ENCODE measurements around the gene FAM20A. TPM values are rescaled to one million over a fixed set of nuclear protein-coding genes. Genes with fewer than 3 reads are reported as not detected.
"Not testable (repeated sequence)": the region's sequence is repeated elsewhere in the genome, so short reads cannot be mapped to it uniquely, and the experiment has no call there.

The FAM20A gene
- total RNA-seq, 3 donors from 2014 or later = 1.9 to 6.1 (median 5.8) TPM

- no peak for TF ChIP-seq CTCF (IDR thresholded peaks at IDR 0.05)
- ATAC-seq = no peak
- peaks cover 9% of the 10 kb centered on the region for H3K36me3 ChIP-seq (ENCODE audit: low read depth)
- DNase-seq = no peak
- intact Hi-C loops (cut with DNase I, micrococcal nuclease) = no loop called here
- H3K9me3 ChIP-seq = no peaks in the 10 kb centered on the region
- H3K4me1 ChIP-seq (ENCODE audit: low read depth) = no peaks in the 10 kb centered on the region
- no peak overlapping the region for H3K4me3 ChIP-seq
These were observed 73.9 kb downstream of the FAM20A start for GRCh38 chr17:68527314-68527713.

- Histone ChIP-seq H3K36me3 (ENCODE audit: low read depth) (peaks cover 9% of the 10 kb centered on the region), H3K9me3 (no peaks in the 10 kb centered on the region), H3K4me1 (ENCODE audit: low read depth) (no peaks in the 10 kb centered on the region), H3K4me3 (no peak overlapping the region)
- no peak for DNase-seq
- no peak for TF ChIP-seq CTCF (IDR thresholded peaks at IDR 0.05)
- ATAC-seq = no peak
- intact Hi-C loops (cut with DNase I, micrococcal nuclease) = no loop called here
These were observed 74.6 kb downstream of the FAM20A start for GRCh38 chr17:68526548-68526947.

- TF ChIP-seq CTCF (IDR thresholded peaks at IDR 0.05) = no peak
- Histone ChIP-seq H3K9me3 (no peaks in the 10 kb centered on the region), H3K4me1 (ENCODE audit: low read depth) (peaks cover 6% of the 10 kb centered on the region), H3K36me3 (ENCODE audit: low read depth) (peaks cover 3% of the 10 kb centered on the region), H3K4me3 (no peak overlapping the region)
- no peak for DNase-seq
- ATAC-seq = no peak
- intact Hi-C loops (cut with DNase I, micrococcal nuclease) = no loop called here
These were observed 78.9 kb downstream of the FAM20A start for GRCh38 chr17:68522266-68522665.

GRCh38 chr17:68519911-68520310 lies 81.3 kb downstream of the FAM20A start:
- H3K4me1 ChIP-seq (ENCODE audit: low read depth) = peaks cover 6% of the 10 kb centered on the region
- ATAC-seq = peak; percentile 23
- TF ChIP-seq CTCF (IDR thresholded peaks at IDR 0.05) = no peak
- peaks cover 3% of the 10 kb centered on the region for H3K36me3 ChIP-seq (ENCODE audit: low read depth)
- DNase-seq = no peak
- H3K4me3 ChIP-seq = no peak overlapping the region
- intact Hi-C loops (cut with DNase I, micrococcal nuclease) = no loop called here
- no peaks in the 10 kb centered on the region for H3K9me3 ChIP-seq

- ATAC-seq; DNase-seq; intact Hi-C loops (cut with DNase I, micrococcal nuclease); H3K9me3 ChIP-seq; H3K36me3 ChIP-seq (ENCODE audit: low read depth); H3K4me3 ChIP-seq: not testable (repeated sequence)
- peaks cover 14% of the 10 kb centered on the region for H3K4me1 ChIP-seq (ENCODE audit: low read depth)
These were observed 82.1 kb downstream of the FAM20A start for GRCh38 chr17:68519051-68519450.

- Histone ChIP-seq H3K4me3 (no peak overlapping the region), H3K9me3 (no peaks in the 10 kb centered on the region), H3K4me1 (ENCODE audit: low read depth) (peaks cover 16% of the 10 kb centered on the region), H3K36me3 (ENCODE audit: low read depth) (no peaks in the 10 kb centered on the region)
- DNase-seq (no peak), ATAC-seq (no peak)
- intact Hi-C loops (cut with DNase I, micrococcal nuclease) = no loop called here
- no peak for TF ChIP-seq CTCF (IDR thresholded peaks at IDR 0.05)
These were observed 82.9 kb downstream of the FAM20A start for GRCh38 chr17:68518063-68518815.

GRCh38 chr17:68517605-68518004 lies 83.6 kb downstream of the FAM20A start:
- ATAC-seq; DNase-seq; intact Hi-C loops (cut with DNase I, micrococcal nuclease); H3K9me3 ChIP-seq; H3K4me3 ChIP-seq; H3K36me3 ChIP-seq (ENCODE audit: low read depth): not testable (repeated sequence)
- peaks cover 16% of the 10 kb centered on the region for H3K4me1 ChIP-seq (ENCODE audit: low read depth)

All from mucosa of descending colon (tissue), 3 donors.